ENCODE results near the gene GALK2.

The GALK2 gene

DNA sequence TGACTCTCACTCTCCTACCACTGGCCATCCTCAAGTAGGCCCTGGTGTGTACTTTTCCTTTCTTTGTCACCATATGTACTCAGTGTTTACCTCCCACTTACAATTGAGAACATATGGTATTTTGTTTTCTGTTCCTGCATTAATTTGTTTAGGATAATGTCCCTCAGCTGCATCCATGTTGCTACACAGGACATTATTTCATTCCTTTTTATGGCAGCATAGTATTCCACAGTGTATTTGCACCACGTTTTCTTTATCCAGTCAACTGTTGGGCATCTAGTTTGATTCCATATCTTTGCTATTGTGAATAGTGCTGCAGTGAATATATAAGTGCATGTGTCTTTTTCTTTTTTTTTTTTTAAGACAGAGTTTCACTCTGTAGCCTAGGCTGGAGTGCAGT lies 126.2 kb downstream of the GALK2 start:
- no peak for ATAC-seq
- no peak for TF ChIP-seq ZFP3 (CRISPR knock-in tag; IDR thresholded peaks at IDR 0.05)
- TF ChIP-seq ZNF70 (CRISPR knock-in tag; IDR thresholded peaks at IDR 0.05), result no peak
- no peak for TF ChIP-seq RARB (CRISPR knock-in tag; IDR thresholded peaks at IDR 0.05)
- TF ChIP-seq, protein P1, sequence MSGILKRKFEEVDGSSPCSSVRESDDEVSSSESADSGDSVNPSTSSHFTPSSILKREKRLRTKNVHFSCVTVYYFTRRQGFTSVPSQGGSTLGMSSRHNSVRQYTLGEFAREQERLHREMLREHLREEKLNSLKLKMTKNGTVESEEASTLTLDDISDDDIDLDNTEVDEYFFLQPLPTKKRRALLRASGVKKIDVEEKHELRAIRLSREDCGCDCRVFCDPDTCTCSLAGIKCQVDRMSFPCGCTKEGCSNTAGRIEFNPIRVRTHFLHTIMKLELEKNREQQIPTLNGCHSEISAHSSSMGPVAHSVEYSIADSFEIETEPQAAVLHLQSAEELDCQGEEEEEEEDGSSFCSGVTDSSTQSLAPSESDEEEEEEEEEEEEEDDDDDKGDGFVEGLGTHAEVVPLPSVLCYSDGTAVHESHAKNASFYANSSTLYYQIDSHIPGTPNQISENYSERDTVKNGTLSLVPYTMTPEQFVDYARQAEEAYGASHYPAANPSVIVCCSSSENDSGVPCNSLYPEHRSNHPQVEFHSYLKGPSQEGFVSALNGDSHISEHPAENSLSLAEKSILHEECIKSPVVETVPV (CRISPR knock-in tag; IDR thresholded peaks at IDR 0.05), result no peak
- TF ChIP-seq PPARA (CRISPR knock-in tag; IDR thresholded peaks at IDR 0.05; ENCODE audit: borderline replicate concordance), result no peak
- no peak for TF ChIP-seq TOX (CRISPR knock-in tag; IDR thresholded peaks at IDR 0.05; ENCODE audit: borderline replicate concordance)
- no peak for TF ChIP-seq SNAI2 (CRISPR knock-in tag; IDR thresholded peaks at IDR 0.05)
- TF ChIP-seq ESRRG (CRISPR knock-in tag; IDR thresholded peaks at IDR 0.05), result no peak
- TF ChIP-seq, protein P2, sequence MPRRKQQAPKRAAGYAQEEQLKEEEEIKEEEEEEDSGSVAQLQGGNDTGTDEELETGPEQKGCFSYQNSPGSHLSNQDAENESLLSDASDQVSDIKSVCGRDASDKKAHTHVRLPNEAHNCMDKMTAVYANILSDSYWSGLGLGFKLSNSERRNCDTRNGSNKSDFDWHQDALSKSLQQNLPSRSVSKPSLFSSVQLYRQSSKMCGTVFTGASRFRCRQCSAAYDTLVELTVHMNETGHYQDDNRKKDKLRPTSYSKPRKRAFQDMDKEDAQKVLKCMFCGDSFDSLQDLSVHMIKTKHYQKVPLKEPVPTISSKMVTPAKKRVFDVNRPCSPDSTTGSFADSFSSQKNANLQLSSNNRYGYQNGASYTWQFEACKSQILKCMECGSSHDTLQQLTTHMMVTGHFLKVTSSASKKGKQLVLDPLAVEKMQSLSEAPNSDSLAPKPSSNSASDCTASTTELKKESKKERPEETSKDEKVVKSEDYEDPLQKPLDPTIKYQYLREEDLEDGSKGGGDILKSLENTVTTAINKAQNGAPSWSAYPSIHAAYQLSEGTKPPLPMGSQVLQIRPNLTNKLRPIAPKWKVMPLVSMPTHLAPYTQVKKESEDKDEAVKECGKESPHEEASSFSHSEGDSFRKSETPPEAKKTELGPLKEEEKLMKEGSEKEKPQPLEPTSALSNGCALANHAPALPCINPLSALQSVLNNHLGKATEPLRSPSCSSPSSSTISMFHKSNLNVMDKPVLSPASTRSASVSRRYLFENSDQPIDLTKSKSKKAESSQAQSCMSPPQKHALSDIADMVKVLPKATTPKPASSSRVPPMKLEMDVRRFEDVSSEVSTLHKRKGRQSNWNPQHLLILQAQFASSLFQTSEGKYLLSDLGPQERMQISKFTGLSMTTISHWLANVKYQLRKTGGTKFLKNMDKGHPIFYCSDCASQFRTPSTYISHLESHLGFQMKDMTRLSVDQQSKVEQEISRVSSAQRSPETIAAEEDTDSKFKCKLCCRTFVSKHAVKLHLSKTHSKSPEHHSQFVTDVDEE (CRISPR knock-in tag; IDR thresholded peaks at IDR 0.05), result no peak
- TF ChIP-seq ZNF8 (CRISPR knock-in tag; IDR thresholded peaks at IDR 0.05), result no peak
- TF ChIP-seq ZC3H10 (CRISPR knock-in tag; IDR thresholded peaks at IDR 0.05), result no peak
- TF ChIP-seq, protein P3, sequence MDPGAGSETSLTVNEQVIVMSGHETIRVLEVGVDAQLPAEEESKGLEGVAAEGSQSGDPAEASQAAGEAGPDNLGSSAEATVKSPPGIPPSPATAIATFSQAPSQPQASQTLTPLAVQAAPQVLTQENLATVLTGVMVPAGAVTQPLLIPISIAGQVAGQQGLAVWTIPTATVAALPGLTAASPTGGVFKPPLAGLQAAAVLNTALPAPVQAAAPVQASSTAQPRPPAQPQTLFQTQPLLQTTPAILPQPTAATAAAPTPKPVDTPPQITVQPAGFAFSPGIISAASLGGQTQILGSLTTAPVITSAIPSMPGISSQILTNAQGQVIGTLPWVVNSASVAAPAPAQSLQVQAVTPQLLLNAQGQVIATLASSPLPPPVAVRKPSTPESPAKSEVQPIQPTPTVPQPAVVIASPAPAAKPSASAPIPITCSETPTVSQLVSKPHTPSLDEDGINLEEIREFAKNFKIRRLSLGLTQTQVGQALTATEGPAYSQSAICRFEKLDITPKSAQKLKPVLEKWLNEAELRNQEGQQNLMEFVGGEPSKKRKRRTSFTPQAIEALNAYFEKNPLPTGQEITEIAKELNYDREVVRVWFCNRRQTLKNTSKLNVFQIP (CRISPR knock-in tag; IDR thresholded peaks at IDR 0.05; ENCODE audit: borderline replicate concordance, low read depth), result no peak
- TF ChIP-seq BACH2 (CRISPR knock-in tag; IDR thresholded peaks at IDR 0.05; ENCODE audit: borderline replicate concordance), result no peak
- TF ChIP-seq, protein P4, sequence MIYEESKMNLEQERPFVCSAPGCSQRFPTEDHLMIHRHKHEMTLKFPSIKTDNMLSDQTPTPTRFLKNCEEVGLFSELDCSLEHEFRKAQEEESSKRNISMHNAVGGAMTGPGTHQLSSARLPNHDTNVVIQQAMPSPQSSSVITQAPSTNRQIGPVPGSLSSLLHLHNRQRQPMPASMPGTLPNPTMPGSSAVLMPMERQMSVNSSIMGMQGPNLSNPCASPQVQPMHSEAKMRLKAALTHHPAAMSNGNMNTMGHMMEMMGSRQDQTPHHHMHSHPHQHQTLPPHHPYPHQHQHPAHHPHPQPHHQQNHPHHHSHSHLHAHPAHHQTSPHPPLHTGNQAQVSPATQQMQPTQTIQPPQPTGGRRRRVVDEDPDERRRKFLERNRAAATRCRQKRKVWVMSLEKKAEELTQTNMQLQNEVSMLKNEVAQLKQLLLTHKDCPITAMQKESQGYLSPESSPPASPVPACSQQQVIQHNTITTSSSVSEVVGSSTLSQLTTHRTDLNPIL (CRISPR knock-in tag; IDR thresholded peaks at IDR 0.05; ENCODE audit: low read depth), result no peak

DNA sequence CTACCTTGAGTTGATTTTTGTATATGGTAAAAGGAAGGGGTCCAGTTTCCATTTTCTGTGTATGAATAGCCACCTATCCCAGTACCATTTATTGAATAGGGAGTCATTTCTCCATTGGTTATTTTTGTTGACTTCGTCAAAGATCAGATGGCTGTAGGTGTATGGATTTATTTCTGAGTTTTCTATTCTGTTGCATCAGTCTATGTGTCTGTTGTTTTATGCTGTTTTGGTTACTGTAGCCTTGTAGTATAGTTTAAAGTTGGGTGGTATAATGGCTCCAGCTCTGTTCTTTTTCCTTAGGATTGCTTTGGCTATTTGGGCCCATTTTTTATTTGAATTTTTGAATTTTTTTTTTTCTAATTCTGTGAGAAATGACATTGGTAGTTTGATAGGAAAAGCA lies 127.5 kb downstream of the GALK2 start:
- no peak for ATAC-seq
- TF ChIP-seq, protein P3 (CRISPR knock-in tag; IDR thresholded peaks at IDR 0.05; ENCODE audit: borderline replicate concordance, low read depth), result no peak
- TF ChIP-seq, protein P5, sequence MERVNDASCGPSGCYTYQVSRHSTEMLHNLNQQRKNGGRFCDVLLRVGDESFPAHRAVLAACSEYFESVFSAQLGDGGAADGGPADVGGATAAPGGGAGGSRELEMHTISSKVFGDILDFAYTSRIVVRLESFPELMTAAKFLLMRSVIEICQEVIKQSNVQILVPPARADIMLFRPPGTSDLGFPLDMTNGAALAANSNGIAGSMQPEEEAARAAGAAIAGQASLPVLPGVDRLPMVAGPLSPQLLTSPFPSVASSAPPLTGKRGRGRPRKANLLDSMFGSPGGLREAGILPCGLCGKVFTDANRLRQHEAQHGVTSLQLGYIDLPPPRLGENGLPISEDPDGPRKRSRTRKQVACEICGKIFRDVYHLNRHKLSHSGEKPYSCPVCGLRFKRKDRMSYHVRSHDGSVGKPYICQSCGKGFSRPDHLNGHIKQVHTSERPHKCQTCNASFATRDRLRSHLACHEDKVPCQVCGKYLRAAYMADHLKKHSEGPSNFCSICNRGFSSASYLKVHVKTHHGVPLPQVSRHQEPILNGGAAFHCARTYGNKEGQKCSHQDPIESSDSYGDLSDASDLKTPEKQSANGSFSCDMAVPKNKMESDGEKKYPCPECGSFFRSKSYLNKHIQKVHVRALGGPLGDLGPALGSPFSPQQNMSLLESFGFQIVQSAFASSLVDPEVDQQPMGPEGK (CRISPR knock-in tag; IDR thresholded peaks at IDR 0.05; ENCODE audit: borderline replicate concordance), result no peak
- TF ChIP-seq GLIS3 (CRISPR knock-in tag; IDR thresholded peaks at IDR 0.05), result no peak
- TF ChIP-seq ZFP3 (CRISPR knock-in tag; IDR thresholded peaks at IDR 0.05), result no peak
- TF ChIP-seq ESRRG (CRISPR knock-in tag; IDR thresholded peaks at IDR 0.05), result no peak
- TF ChIP-seq, protein P1 (CRISPR knock-in tag; IDR thresholded peaks at IDR 0.05), result no peak
- no peak for TF ChIP-seq ZFP30 (CRISPR knock-in tag; IDR thresholded peaks at IDR 0.05)
- no peak for TF ChIP-seq RARB (CRISPR knock-in tag; IDR thresholded peaks at IDR 0.05)

Measured in SK-N-SH treated with all-trans-retinoic acid at 6 μM for 48 hours (cell line).